Measurements from ENCODE around the gene TXNDC12.
"Not testable (repeated sequence)": the region's sequence is repeated elsewhere in the genome, so short reads cannot be mapped to it uniquely, and the experiment has no call there.

The TXNDC12 gene

GRCh38 chr1:52054496-52055065, 410 bp downstream of the TXNDC12 start:
- in situ Hi-C loops (cut with MboI; ENCODE audit: low pct_unique_long_range_greater_than_20kb, low sequenced_read_pairs) = no loop called here
- no peak for DNase-seq

- no peak for DNase-seq
- in situ Hi-C loops (cut with MboI; ENCODE audit: low pct_unique_long_range_greater_than_20kb, low sequenced_read_pairs) = no loop called here
Observed at GRCh38 chr1:52053862-52054261, 1.1 kb downstream of the TXNDC12 start.

- DNase-seq; in situ Hi-C loops (cut with MboI; ENCODE audit: low pct_unique_long_range_greater_than_20kb, low sequenced_read_pairs): not testable (repeated sequence)
Observed at GRCh38 chr1:52049337-52049736, 5.7 kb downstream of the TXNDC12 start.

- DNase-seq; in situ Hi-C loops (cut with MboI; ENCODE audit: low pct_unique_long_range_greater_than_20kb, low sequenced_read_pairs): not testable (repeated sequence)
Observed at GRCh38 chr1:52045666-52046195, 9.3 kb downstream of the TXNDC12 start.

GRCh38 chr1:52045236-52045635, 9.8 kb downstream of the TXNDC12 start:
- DNase-seq = no peak
- in situ Hi-C loops (cut with MboI; ENCODE audit: low pct_unique_long_range_greater_than_20kb, low sequenced_read_pairs) = no loop called here

GRCh38 chr1:52041551-52042185, 13.3 kb downstream of the TXNDC12 start:
- DNase-seq = no peak
- in situ Hi-C loops (cut with MboI; ENCODE audit: low pct_unique_long_range_greater_than_20kb, low sequenced_read_pairs) = no loop called here

GRCh38 chr1:52037909-52038308, 17.1 kb downstream of the TXNDC12 start:
- DNase-seq = no peak
- in situ Hi-C loops (cut with MboI; ENCODE audit: low pct_unique_long_range_greater_than_20kb, low sequenced_read_pairs) = no loop called here

GRCh38 chr1:52037402-52037814, 17.6 kb downstream of the TXNDC12 start:
- DNase-seq = no peak

GRCh38 chr1:52034050-52034384, 21.0 kb downstream of the TXNDC12 start:
- no peak for DNase-seq
- in situ Hi-C loops (cut with MboI; ENCODE audit: low pct_unique_long_range_greater_than_20kb, low sequenced_read_pairs) = no loop called here

More at GRCh38 chr1:52037402-52037814, 17.6 kb downstream of the TXNDC12 start:
- in situ Hi-C loops (cut with MboI; ENCODE audit: low pct_unique_long_range_greater_than_20kb, low sequenced_read_pairs) = no loop called here

- peak; percentile 91 for DNase-seq
- in situ Hi-C loops (cut with MboI; ENCODE audit: low pct_unique_long_range_greater_than_20kb, low sequenced_read_pairs) = no loop called here
Observed at GRCh38 chr1:52033190-52034049, 21.6 kb downstream of the TXNDC12 start, which contains the start of gene KTI12. Gene KTI12 (minus strand): TSS chr1:52033810. CDS start chr1:52033761, 49 bp downstream.

GRCh38 chr1:52032785-52033131, 22.2 kb downstream of the TXNDC12 start:
- in situ Hi-C loops (cut with MboI; ENCODE audit: low pct_unique_long_range_greater_than_20kb, low sequenced_read_pairs) = no loop called here
- DNase-seq = peak; percentile 28

- peak; percentile 22 for DNase-seq
- in situ Hi-C loops (cut with MboI; ENCODE audit: low pct_unique_long_range_greater_than_20kb, low sequenced_read_pairs) = no loop called here
Observed at GRCh38 chr1:52032124-52032784, 22.7 kb downstream of the TXNDC12 start.

GRCh38 chr1:52028839-52029238, 26.2 kb downstream of the TXNDC12 start:
- DNase-seq; in situ Hi-C loops (cut with MboI; ENCODE audit: low pct_unique_long_range_greater_than_20kb, low sequenced_read_pairs): not testable (repeated sequence)

- DNase-seq = peak; percentile 61
- in situ Hi-C loops (cut with MboI; ENCODE audit: low pct_unique_long_range_greater_than_20kb, low sequenced_read_pairs) = no loop called here
Observed at GRCh38 chr1:52028328-52028727, 26.7 kb downstream of the TXNDC12 start.

- in situ Hi-C loops (cut with MboI; ENCODE audit: low pct_unique_long_range_greater_than_20kb, low sequenced_read_pairs) = no loop called here
- no peak for DNase-seq
Observed at GRCh38 chr1:52026278-52026677, 28.7 kb downstream of the TXNDC12 start.

GRCh38 chr1:52022133-52022532, 32.9 kb downstream of the TXNDC12 start:
- DNase-seq = no peak
- in situ Hi-C loops (cut with MboI; ENCODE audit: low pct_unique_long_range_greater_than_20kb, low sequenced_read_pairs) = no loop called here

- in situ Hi-C loops (cut with MboI; ENCODE audit: low pct_unique_long_range_greater_than_20kb, low sequenced_read_pairs) = no loop called here
- DNase-seq = no peak
Observed at GRCh38 chr1:52008071-52008809, 46.8 kb downstream of the TXNDC12 start.

GRCh38 chr1:52007215-52008002, 47.6 kb downstream of the TXNDC12 start:
- in situ Hi-C loops (cut with MboI; ENCODE audit: low pct_unique_long_range_greater_than_20kb, low sequenced_read_pairs) = no loop called here

More at GRCh38 chr1:52007215-52008002, 47.6 kb downstream of the TXNDC12 start:
- DNase-seq = no peak
